Germinal center (tissue), 1 donor: ENCODE data around the gene ADPRS.

Source experiments
- DNase-seq: peaks from one replicate; pipeline ENCODE4 v3.0.0; 2012; ENCODE audit warnings: mixed read lengths, low spot score

ADPRS gene

GRCh38 chr1:36087233-36088123, 1.2 kb upstream of the ADPRS start:
- DNase-seq, result no peak

- DNase-seq, result no peak
These were observed 471 bp upstream of the ADPRS start for GRCh38 chr1:36088265-36088576.

GRCh38 chr1:36089393-36090121, 865 bp downstream of the ADPRS start:
- DNase-seq, result no peak

- no peak for DNase-seq
These were observed 2.4 kb downstream of the ADPRS start for GRCh38 chr1:36091141-36091540.

- DNase-seq, result no peak
These were observed 3.0 kb downstream of the ADPRS start for GRCh38 chr1:36091698-36092097.

GRCh38 chr1:36092166-36092797, 3.6 kb downstream of the ADPRS start:
- DNase-seq, result no peak

- no peak for DNase-seq
These were observed 4.1 kb downstream of the ADPRS start for GRCh38 chr1:36092798-36093185.

- DNase-seq, result no peak
These were observed 4.5 kb downstream of the ADPRS start for GRCh38 chr1:36093226-36093625.

GRCh38 chr1:36093929-36094328, 5.2 kb downstream of the ADPRS start:
- no peak for DNase-seq

GRCh38 chr1:36094621-36095061, 5.9 kb downstream of the ADPRS start:
- no peak for DNase-seq

GRCh38 chr1:36095760-36096405, 7.2 kb downstream of the ADPRS start:
- DNase-seq, result no peak

- no peak for DNase-seq
These were observed 8.1 kb downstream of the ADPRS start for GRCh38 chr1:36096500-36097432.

GRCh38 chr1:36097693-36098585, 9.2 kb downstream of the ADPRS start:
- DNase-seq, result no peak

GRCh38 chr1:36098650-36099365, 10.1 kb downstream of the ADPRS start:
- DNase-seq, result no peak

GRCh38 chr1:36099681-36100341, 11.1 kb downstream of the ADPRS start:
- DNase-seq, result peak; percentile 82

- DNase-seq, result no peak
These were observed 11.7 kb downstream of the ADPRS start for GRCh38 chr1:36100376-36100775.

- DNase-seq, result no peak
These were observed 12.9 kb downstream of the ADPRS start for GRCh38 chr1:36101546-36101945.

GRCh38 chr1:36106269-36106668, 17.6 kb downstream of the ADPRS start:
- no peak for DNase-seq

GRCh38 chr1:36107394-36107793, 18.7 kb downstream of the ADPRS start:
- no peak for DNase-seq
